WERI-Rb-1 (cell line): ENCODE measurements around the gene RNF225.
A peak's percentile ranks its signal among the peaks of the same experiment; 100 is the strongest.

Experiments used
- DNase-seq: peaks from one replicate; pipeline ENCODE4 v3.0.0-alpha.2; 2020
- H3K27ac ChIP-seq: fragments of 250-450 bp; sonication (Bioruptor Pico); 2 replicates; pipeline ENCODE4 v1.5.1; 2020; ENCODE audit warnings: mild to moderate bottlenecking, moderate library complexity
- H3K27me3 ChIP-seq: fragments of 250-450 bp; sonication (Bioruptor Pico); 2 replicates; pipeline ENCODE4 v1.5.1; 2021; ENCODE audit warnings: mild to moderate bottlenecking, low read depth, moderate library complexity; ENCODE audit not compliant: insufficient read depth, severe bottlenecking
- H3K36me3 ChIP-seq: fragments of 250-450 bp; sonication (Bioruptor Pico); 2 replicates; pipeline ENCODE4 v1.5.1; 2020; ENCODE audit warnings: mild to moderate bottlenecking, moderate library complexity
- H3K4me3 ChIP-seq: 2 replicates; pipeline ENCODE4 v1.5.1; 2011; ENCODE audit warnings: low read depth, mild to moderate bottlenecking, control low read depth, low read length
- H3K9me3 ChIP-seq: fragments of 250-450 bp; sonication (Bioruptor Pico); 2 replicates; pipeline ENCODE4 v1.5.1; 2021; ENCODE audit warnings: mild to moderate bottlenecking, moderate library complexity; ENCODE audit not compliant: severe bottlenecking
- CTCF ChIP-seq: IDR thresholded peaks from 2 replicates; pipeline ENCODE4 v1.5.1; 2011; ENCODE audit warnings: low read depth, mild to moderate bottlenecking, control low read depth, inconsistent platforms, low read length

Gene RNF225

GRCh38 chr19:58380662-58381459 lies 14.6 kb upstream of the RNF225 start, which contains the start of gene ZNF837:
Gene ZNF837, minus strand, starts transcription at chr19:58381030. Its CDS starts 11,698 bp downstream, at chr19:58369332.
- peak; percentile 99 for DNase-seq
- H3K36me3 ChIP-seq, result no peaks in the 10 kb centered on the region
- no peaks in the 10 kb centered on the region for H3K9me3 ChIP-seq
- TF ChIP-seq CTCF, result no peak
- peak within 1 kb of the TSS; percentile 98 for H3K27ac ChIP-seq
- H3K4me3 ChIP-seq, result peak within 1 kb of the TSS; percentile 38
- H3K27me3 ChIP-seq, result no peaks in the 10 kb centered on the region

- H3K27ac ChIP-seq, result peak overlapping the region; percentile 98
- no peaks in the 10 kb centered on the region for H3K9me3 ChIP-seq
- DNase-seq, result no peak
- no peaks in the 10 kb centered on the region for H3K36me3 ChIP-seq
- no peak for TF ChIP-seq CTCF
- peak overlapping the region; percentile 38 for H3K4me3 ChIP-seq
- no peaks in the 10 kb centered on the region for H3K27me3 ChIP-seq
These were observed 13.8 kb upstream of the RNF225 start for GRCh38 chr19:58381460-58382212.

GRCh38 chr19:58382997-58383603 lies 12.4 kb upstream of the RNF225 start:
- no peaks in the 10 kb centered on the region for H3K27me3 ChIP-seq
- peaks cover 1% of the 10 kb centered on the region for H3K36me3 ChIP-seq
- H3K27ac ChIP-seq, result no peak overlapping the region
- TF ChIP-seq CTCF, result no peak
- no peak overlapping the region for H3K4me3 ChIP-seq
- no peaks in the 10 kb centered on the region for H3K9me3 ChIP-seq
- no peak for DNase-seq

GRCh38 chr19:58385313-58385890 lies 10.1 kb upstream of the RNF225 start:
- DNase-seq, result no peak
- no peaks in the 10 kb centered on the region for H3K27me3 ChIP-seq
- TF ChIP-seq CTCF, result no peak
- H3K27ac ChIP-seq, result peak overlapping the region; percentile 98
- H3K4me3 ChIP-seq, result peak overlapping the region; percentile 98
- H3K9me3 ChIP-seq, result no peaks in the 10 kb centered on the region
- H3K36me3 ChIP-seq, result peaks cover 23% of the 10 kb centered on the region

GRCh38 chr19:58385891-58386575 lies 9.4 kb upstream of the RNF225 start:
- TF ChIP-seq CTCF, result no peak
- DNase-seq, result peak; percentile 35
- peak overlapping the region; percentile 98 for H3K27ac ChIP-seq
- H3K36me3 ChIP-seq, result peaks cover 29% of the 10 kb centered on the region
- H3K9me3 ChIP-seq, result no peaks in the 10 kb centered on the region
- peak overlapping the region; percentile 98 for H3K4me3 ChIP-seq
- H3K27me3 ChIP-seq, result no peaks in the 10 kb centered on the region
